IMR-90 (cell line): ENCODE measurements around the gene FRMD5. TPM values are rescaled to one million over a fixed set of nuclear protein-coding genes. Genes with fewer than 3 reads are reported as not detected.

Experiments
- ATAC-seq: fragments of 200-7000 bp; cut with Tn5 transposase; 2 replicates; pipeline ENCODE4 v1.9.1; 2020; ENCODE audit warnings: low read depth, mild to moderate bottlenecking, moderate library complexity
- BruUV-seq: library from RNA; stranded (reverse); fragments of 400-500 nt; replicated peaks from 2 replicates; lab custom pipeline; 2021; lab: Mats Ljungman, UMichigan
- CTCF ChIA-PET: fragments of 300-600 bp; formaldehyde crosslinking; extraction: SDS; loops from one replicate; lab custom pipeline; 2021; ENCODE audit warnings: antibody characterized with exemption; lab: Yijun Ruan, JAX
- POLR2A ChIA-PET: fragments of 300-600 bp; sonication (Branson Sonifier 250); formaldehyde crosslinking; loops from one replicate; lab custom pipeline; 2022; ENCODE audit warnings: antibody characterized with exemption; ENCODE audit not compliant: unreplicated experiment; lab: Charles Lee
- DNase-seq: peaks from one replicate; pipeline ENCODE4 v3.0.0; 2013
- H2AFZ ChIP-seq: replicated peaks from 2 replicates; pipeline ENCODE3; 2013; ENCODE audit warnings: low read length, mild to moderate bottlenecking; ENCODE audit not compliant: poor library complexity
- H2AK5ac ChIP-seq: 2 replicates; pipeline ENCODE4 v1.6.1; 2013; ENCODE audit warnings: low read depth, low read length, inconsistent platforms
- H2AK9ac ChIP-seq: replicated peaks from 2 replicates; pipeline ENCODE3; 2013; ENCODE audit warnings: mild to moderate bottlenecking, low read depth, low read length, moderate library complexity; ENCODE audit not compliant: poor library complexity
- H2BK120ac ChIP-seq: 2 replicates; pipeline ENCODE4 v1.6.1; 2013; ENCODE audit warnings: low read depth, low read length, inconsistent platforms
- H2BK15ac ChIP-seq: 3 replicates; pipeline ENCODE4 v1.6.1; 2013; ENCODE audit warnings: low read depth, low read length, inconsistent platforms
- H2BK20ac ChIP-seq: 2 replicates; pipeline ENCODE4 v1.6.1; 2013; ENCODE audit warnings: low read depth, mild to moderate bottlenecking, inconsistent platforms, low read length, moderate library complexity
- H2BK5ac ChIP-seq: 2 replicates; pipeline ENCODE4 v1.6.1; 2013; ENCODE audit warnings: mild to moderate bottlenecking, low read depth, low read length, inconsistent platforms; ENCODE audit not compliant: poor library complexity, severe bottlenecking
- H3K14ac ChIP-seq: replicated peaks from 2 replicates; pipeline ENCODE4 v1.6.1; 2013; ENCODE audit warnings: low read depth, low read length, inconsistent platforms
- H3K18ac ChIP-seq: 2 replicates; pipeline ENCODE4 v1.6.1; 2013; ENCODE audit warnings: low read depth, low read length, control low read depth
- H3K23ac ChIP-seq: 2 replicates; pipeline ENCODE4 v1.6.1; 2013; ENCODE audit warnings: low read depth, low read length, inconsistent platforms
- H3K27ac ChIP-seq: 2 replicates; pipeline ENCODE4 v1.5.1; 2013; ENCODE audit warnings: mild to moderate bottlenecking, control low read depth, low read length; ENCODE audit not compliant: insufficient read depth
- H3K27me3 ChIP-seq: 2 replicates; pipeline ENCODE4 v1.6.1; 2013; ENCODE audit warnings: low read length; ENCODE audit not compliant: control insufficient read depth, insufficient read depth
- H3K36me3 ChIP-seq: 2 replicates; pipeline ENCODE4 v1.6.1; 2013; ENCODE audit warnings: low read length, mixed read lengths; ENCODE audit not compliant: control insufficient read depth, insufficient read depth
- H3K4ac ChIP-seq: 2 replicates; pipeline ENCODE4 v1.6.1; 2013; ENCODE audit warnings: low read depth, low read length, inconsistent platforms
- H3K4me1 ChIP-seq: 2 replicates; pipeline ENCODE4 v1.6.1; 2013; ENCODE audit warnings: low read length, mixed read lengths; ENCODE audit not compliant: control insufficient read depth, insufficient read depth
- H3K4me2 ChIP-seq: 2 replicates; pipeline ENCODE4 v1.6.1; 2013; ENCODE audit warnings: low read depth, mild to moderate bottlenecking, control low read depth, low read length, moderate library complexity
- H3K4me3 ChIP-seq: 2 replicates; pipeline ENCODE4 v1.5.1; 2013; ENCODE audit warnings: low read depth, mild to moderate bottlenecking, control low read depth, low read length, moderate library complexity; ENCODE audit not compliant: insufficient read depth
- H3K56ac ChIP-seq: 2 replicates; pipeline ENCODE4 v1.6.1; 2013; ENCODE audit warnings: low read length, inconsistent platforms; ENCODE audit not compliant: insufficient read depth; ENCODE audit errors: extremely low read depth
- H3K79me1 ChIP-seq, 2 experiments: 2 replicates each; pipeline ENCODE4 v1.6.1; 2013; ENCODE audit warnings: low read length in 2 of 2, inconsistent platforms in 1 of 2, low read depth in 1 of 2
- H3K9ac ChIP-seq: 2 replicates; pipeline ENCODE4 v1.6.1; 2013; ENCODE audit warnings: low read depth, low read length, control low read depth
- H3K9me1 ChIP-seq: 2 replicates; pipeline ENCODE4 v1.6.1; 2013; ENCODE audit warnings: low read length, inconsistent platforms; ENCODE audit not compliant: insufficient read depth
- H3K9me3 ChIP-seq: 2 replicates; pipeline ENCODE4 v1.6.1; 2013; ENCODE audit warnings: low read length; ENCODE audit not compliant: control insufficient read depth, insufficient read depth
- H4K20me1 ChIP-seq: 2 replicates; pipeline ENCODE4 v1.6.1; 2013; ENCODE audit warnings: low read length, inconsistent platforms; ENCODE audit not compliant: insufficient read depth
- H4K5ac ChIP-seq: 2 replicates; pipeline ENCODE4 v1.6.1; 2013; ENCODE audit warnings: mild to moderate bottlenecking, low read depth, low read length, control low read depth
- H4K8ac ChIP-seq, 2 experiments: 2 replicates each; pipeline ENCODE4 v1.6.1; 2013; ENCODE audit warnings: low read depth in 2 of 2, low read length in 2 of 2, control low read depth in 1 of 2, inconsistent platforms in 1 of 2
- H4K91ac ChIP-seq: 2 replicates; pipeline ENCODE4 v1.6.1; 2013; ENCODE audit warnings: low read depth, low read length, inconsistent platforms; ENCODE audit not compliant: insufficient read depth
- MXI1 ChIP-seq: IDR thresholded peaks from 2 replicates; pipeline ENCODE4 v1.6.1; 2012; ENCODE audit warnings: low read depth, mild to moderate bottlenecking, low read length, moderate library complexity, borderline replicate concordance
- WGBS, 2 experiments: methylation state at CpG; one replicate each; pipeline versions ENCODE4 v1.1.5 to v1.1.7; 2013; ENCODE audit warnings: missing lambda C conversion rate in 2 of 2; ENCODE audit not compliant: insufficient read length in 1 of 2; ENCODE audit errors: extremely low coverage in 2 of 2; 5-methylcytosine and 5-hydroxymethylcytosine counted together
- dilution Hi-C: fragments of 300-500 bp; cut with HindIII; formaldehyde crosslinking; loops from one replicate; pipeline ENCODE4 v1.14.3; 2018; ENCODE audit warnings: low sequenced_read_pairs; ENCODE audit not compliant: unreplicated experiment
- in situ Hi-C: fragments of 300-500 bp; cut with MboI; formaldehyde crosslinking; loops from 3 replicates; pipeline ENCODE4 v1.14.3; 2019; ENCODE audit warnings: low sequenced_read_pairs, inconsistent platforms, mixed read lengths
- intact Hi-C: fragments of 100-400 bp; cut with micrococcal nuclease; formaldehyde crosslinking; loops from 2 replicates; pipeline ENCODE4 v1.10.0; 2022
- polyA plus RNA-seq, 3 experiments: library from polyadenylated mRNA; depleted of rRNA; stranded (reverse); fragments of >200 nt; gene quantifications; 2 replicates each; pipeline ENCODE4 v1.2.3, GENCODE V29; 2012; ENCODE audit warnings: low replicate concordance in 1 of 3
- total RNA-seq: library from RNA; depleted of rRNA; stranded (reverse); fragments of >200 nt; gene quantifications from 2 replicates; pipeline ENCODE4 v1.2.3, GENCODE V29; 2012

The FRMD5 gene
- total and polyA plus RNA-seq, 2 of the 4 experiments (the other 2 are of a cell fraction) = 4.1 to 5.4 TPM

DNA sequence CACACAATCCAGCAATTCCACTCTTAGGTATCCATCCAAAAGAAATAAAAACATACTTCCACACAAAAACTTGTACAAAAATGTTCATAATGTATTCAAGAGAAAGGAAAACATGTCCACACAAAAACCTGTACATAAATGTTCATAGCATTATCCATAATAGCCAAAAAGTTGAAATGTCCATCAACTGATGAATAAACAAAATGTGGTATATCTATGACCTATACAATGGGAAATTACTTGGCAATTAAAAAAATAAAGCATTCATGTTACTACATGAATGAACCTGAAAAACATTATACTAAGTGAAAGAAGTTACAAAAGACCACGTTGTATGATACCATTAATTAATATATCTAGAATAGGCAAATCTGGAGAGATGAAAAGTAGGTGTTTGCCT, 17.9 kb downstream of the FRMD5 start:
- in situ Hi-C loops (no loop called here), intact Hi-C loops (no loop called here), dilution Hi-C loops (no loop called here)
- Histone ChIP-seq H3K4me3 (no peak overlapping the region), H3K9ac (no peak overlapping the region), H4K5ac (no peak overlapping the region), H3K4me1 (no peaks in the 10 kb centered on the region), H4K8ac (no peak overlapping the region), H3K9me3 (no peaks in the 10 kb centered on the region), H2AK9ac (no peak overlapping the region), H3K14ac (no peak overlapping the region), H4K91ac (no peak overlapping the region), H2BK15ac (no peak overlapping the region), H2BK20ac (no peak overlapping the region), H3K4ac (no peak overlapping the region), H3K4me2 (no peak overlapping the region), H2AK5ac (no peak overlapping the region), H4K20me1 (no peaks in the 10 kb centered on the region), H2BK120ac (no peak overlapping the region), H3K27ac (no peak overlapping the region), H3K27me3 (no peaks in the 10 kb centered on the region), H3K36me3 (no peaks in the 10 kb centered on the region), H3K56ac (no peak overlapping the region), H3K18ac (no peak overlapping the region), H2BK5ac (no peak overlapping the region), H3K9me1 (no peaks in the 10 kb centered on the region), H3K79me1 (peaks cover 0 to 3% of the 10 kb centered on the region in 2 experiments; a peak in 2 of 4 replicates), H3K23ac (no peak overlapping the region), H2AFZ (no peak overlapping the region)
- POLR2A ChIA-PET = no interaction called here
- BruUV-seq = no TSS peak
- ATAC-seq (no peak), DNase-seq (no peak)
- CTCF ChIA-PET = no interaction called here
- TF ChIP-seq MXI1 = no peak
- no CpG with 5 or more reads among the region's 1 CpG for whole genome bisulfite sequencing, 2 experiments
